PC-9 (cell line): ENCODE data around the gene DPYSL4.
"Not testable (repeated sequence)": the region's sequence is repeated elsewhere in the genome, so short reads cannot be mapped to it uniquely, and the experiment has no call there.

ENCODE experiments used
- CTCF ChIP-seq: fragments of 200-600 bp; sonication (generic); conservative IDR thresholded peaks from 2 replicates; pipeline ENCODE4 v1.6.1; 2017; ENCODE audit warnings: mixed run types, antibody characterized with exemption, mild to moderate bottlenecking, moderate library complexity
- EZH2 ChIP-seq: fragments of 200-600 bp; sonication (generic); IDR thresholded peaks from 2 replicates; pipeline ENCODE4 v1.8.0; 2017; ENCODE audit warnings: antibody characterized with exemption, low read depth

- TF ChIP-seq CTCF, EZH2: not testable (repeated sequence)
Measured at GRCh38 chr10:132160231-132160630, 26.5 kb upstream of the DPYSL4 start.
